ENCODE results near the gene TWIST2.

TWIST2 gene

DNA sequence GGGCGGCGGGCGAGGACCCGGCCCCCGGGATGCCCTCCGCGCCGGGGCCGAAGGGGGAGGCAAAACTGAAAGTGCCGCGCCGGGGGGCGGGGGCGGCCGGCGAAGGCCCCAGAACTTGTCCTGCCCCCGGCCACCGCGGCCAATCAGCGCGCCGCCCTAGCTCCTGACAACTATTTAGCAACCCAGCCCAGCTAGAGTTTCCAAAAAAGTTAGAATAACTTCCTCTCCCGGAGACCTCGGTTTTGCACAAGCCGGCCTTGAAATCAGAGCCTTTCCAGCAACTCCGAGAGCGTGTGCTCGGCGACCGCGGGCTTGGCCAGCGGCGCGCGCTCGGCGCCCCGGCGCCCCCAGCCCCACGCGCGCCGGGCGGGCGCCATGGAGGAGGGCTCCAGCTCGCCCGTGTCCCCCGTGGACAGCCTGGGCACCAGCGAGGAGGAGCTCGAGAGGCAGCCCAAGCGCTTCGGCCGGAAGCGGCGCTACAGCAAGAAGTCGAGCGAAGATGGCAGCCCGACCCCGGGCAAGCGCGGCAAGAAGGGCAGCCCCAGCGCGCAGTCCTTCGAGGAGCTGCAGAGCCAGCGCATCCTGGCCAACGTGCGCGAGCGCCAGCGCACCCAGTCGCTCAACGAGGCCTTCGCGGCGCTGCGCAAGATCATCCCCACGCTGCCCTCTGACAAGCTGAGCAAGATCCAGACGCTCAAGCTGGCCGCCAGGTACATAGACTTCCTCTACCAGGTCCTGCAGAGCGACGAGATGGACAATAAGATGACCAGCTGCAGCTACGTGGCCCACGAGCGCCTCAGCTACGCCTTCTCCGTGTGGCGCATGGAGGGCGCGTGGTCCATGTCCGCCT is at the start of gene TWIST2:
Gene TWIST2, plus strand, starts transcription at position 245 of the 850 bp plus-strand sequence. Its CDS starts 131 bp downstream, at position 376.
- in situ Hi-C loops (cut with HindIII; ENCODE audit: low sequenced_read_pairs), result no loop called here

DNA sequence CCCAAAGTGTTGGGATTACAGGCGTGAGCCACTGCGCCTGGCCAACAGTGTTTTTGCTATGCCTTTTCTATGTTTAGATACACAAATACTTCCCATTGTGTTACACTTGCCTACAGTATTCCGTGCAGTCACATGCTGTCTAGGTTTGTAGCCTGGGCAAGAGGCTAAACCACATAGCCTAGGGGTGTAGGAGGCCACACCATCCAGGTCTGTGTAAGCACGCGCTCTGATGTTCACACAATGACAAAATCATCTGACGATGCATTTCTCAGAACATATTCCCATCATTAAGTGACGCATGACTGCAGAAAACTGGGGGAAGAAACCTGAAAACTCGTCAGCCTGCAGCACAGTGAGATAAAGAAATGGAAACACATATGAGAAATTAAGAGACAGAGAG is 46.1 kb upstream of the TWIST2 start:
- in situ Hi-C loops (cut with HindIII; ENCODE audit: low sequenced_read_pairs), result no loop called here

DNA sequence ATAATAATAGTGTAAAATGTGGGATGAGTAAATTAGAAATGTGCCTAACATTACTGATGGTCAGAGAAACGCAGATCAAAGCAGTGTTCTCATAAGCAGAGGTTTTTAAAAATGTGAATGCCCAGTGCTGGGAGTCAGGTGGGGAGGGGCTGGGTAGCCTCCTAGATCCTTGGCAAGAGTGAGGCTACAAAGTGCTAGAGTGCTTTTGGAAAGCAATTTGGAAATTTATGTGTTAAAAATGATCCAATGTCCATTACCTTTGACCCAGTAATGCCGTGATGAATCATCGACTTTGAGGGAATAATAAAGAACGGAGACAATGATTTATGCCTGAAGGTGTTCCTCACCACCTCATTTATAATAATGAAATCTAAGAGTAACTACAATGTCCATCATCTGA is 44.9 kb upstream of the TWIST2 start:
- in situ Hi-C loops (cut with HindIII; ENCODE audit: low sequenced_read_pairs), result no loop called here

- in situ Hi-C loops (cut with HindIII; ENCODE audit: low sequenced_read_pairs), result no loop called here
These were observed 43.7 kb upstream of the TWIST2 start for GRCh38 chr2:238803996-238804870.

DNA sequence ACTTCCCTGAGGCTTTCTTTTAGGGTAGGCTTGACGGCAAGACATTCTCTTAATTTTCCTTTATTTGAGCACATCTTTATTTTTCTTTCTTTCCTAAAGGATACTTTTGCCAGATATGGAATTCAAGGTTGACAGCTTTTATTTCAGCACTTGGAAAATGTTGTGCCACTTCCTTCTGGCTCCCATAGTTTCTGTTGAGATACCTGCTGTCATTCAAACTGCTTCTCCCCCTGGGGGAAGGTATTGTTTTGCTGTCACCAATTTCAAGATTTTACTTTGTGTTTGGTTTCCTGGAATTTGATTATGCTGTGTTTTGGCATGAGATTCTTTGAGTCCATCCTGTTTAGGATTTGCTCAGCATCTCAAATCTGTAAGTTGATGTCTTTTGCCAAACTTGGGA is 39.1 kb upstream of the TWIST2 start:
- in situ Hi-C loops (cut with HindIII; ENCODE audit: low sequenced_read_pairs), result no loop called here

GRCh38 chr2:238810321-238810720 is 37.6 kb upstream of the TWIST2 start:
- in situ Hi-C loops (cut with HindIII; ENCODE audit: low sequenced_read_pairs), result no loop called here

GRCh38 chr2:238811293-238811692 is 36.6 kb upstream of the TWIST2 start:
- in situ Hi-C loops (cut with HindIII; ENCODE audit: low sequenced_read_pairs), result no loop called here

DNA sequence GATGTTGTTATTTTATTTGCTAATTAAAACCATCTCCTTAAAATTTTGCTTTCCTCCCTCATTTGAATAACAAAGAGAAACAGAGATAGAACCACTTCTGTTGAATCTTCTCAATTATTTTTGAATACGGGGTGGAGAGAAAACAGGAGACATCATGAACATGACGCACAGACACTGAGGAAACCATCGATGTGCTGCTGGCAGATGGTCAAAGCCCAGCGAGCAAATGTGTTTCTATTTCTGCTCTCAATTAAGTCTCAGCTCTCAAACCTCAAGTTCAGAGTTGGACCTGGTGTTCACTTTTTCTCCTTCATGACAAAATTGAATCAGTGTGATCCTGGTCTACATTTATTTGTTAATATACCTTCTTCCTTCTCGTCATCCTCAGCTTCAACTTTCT is 36.1 kb upstream of the TWIST2 start:
- in situ Hi-C loops (cut with HindIII; ENCODE audit: low sequenced_read_pairs), result no loop called here

- in situ Hi-C loops (cut with HindIII; ENCODE audit: low sequenced_read_pairs), result no loop called here
These were observed 34.8 kb upstream of the TWIST2 start for GRCh38 chr2:238813109-238813508.

DNA sequence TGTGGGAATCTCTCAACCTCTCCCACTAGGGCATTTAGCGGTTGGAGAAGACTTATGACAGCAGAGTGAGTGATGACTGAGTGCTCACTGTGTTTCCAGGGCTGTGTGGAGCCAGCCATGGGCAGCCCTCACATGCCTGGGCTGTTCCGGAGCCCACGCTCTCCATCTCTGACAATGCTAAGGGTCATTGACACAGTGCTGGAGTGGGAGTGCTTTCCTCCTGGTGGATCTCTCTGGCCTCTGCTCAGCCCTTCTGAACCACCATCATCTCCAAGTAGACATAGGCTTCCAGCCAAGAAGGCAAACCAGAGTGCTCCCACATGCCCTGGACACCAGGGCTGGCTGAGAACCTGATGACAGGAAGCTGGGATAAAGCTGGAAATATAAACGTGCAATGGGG is 33.1 kb upstream of the TWIST2 start:
- in situ Hi-C loops (cut with HindIII; ENCODE audit: low sequenced_read_pairs), result no loop called here

DNA sequence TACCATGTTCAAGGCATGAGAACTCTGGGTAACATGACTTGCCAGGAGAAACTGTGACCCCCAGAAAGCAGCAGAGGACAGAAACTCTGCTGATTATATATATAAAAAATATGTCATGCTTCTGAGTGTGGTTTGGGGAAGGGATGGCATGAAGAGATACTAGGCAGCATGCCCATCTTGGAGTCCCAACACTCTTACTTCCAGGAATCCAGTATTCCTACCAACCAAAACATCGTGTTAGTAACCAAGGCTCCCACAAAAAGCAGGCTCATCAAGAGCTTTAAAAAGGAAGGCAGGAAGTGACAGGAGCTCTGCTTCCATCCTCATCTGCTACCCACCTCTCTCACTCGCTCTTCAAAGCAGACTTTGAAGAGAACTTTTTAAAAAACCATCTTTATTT is 31.6 kb upstream of the TWIST2 start:
- in situ Hi-C loops (cut with HindIII; ENCODE audit: low sequenced_read_pairs), result no loop called here

GRCh38 chr2:238817382-238817781 is 30.5 kb upstream of the TWIST2 start:
- in situ Hi-C loops (cut with HindIII; ENCODE audit: low sequenced_read_pairs), result no loop called here

DNA sequence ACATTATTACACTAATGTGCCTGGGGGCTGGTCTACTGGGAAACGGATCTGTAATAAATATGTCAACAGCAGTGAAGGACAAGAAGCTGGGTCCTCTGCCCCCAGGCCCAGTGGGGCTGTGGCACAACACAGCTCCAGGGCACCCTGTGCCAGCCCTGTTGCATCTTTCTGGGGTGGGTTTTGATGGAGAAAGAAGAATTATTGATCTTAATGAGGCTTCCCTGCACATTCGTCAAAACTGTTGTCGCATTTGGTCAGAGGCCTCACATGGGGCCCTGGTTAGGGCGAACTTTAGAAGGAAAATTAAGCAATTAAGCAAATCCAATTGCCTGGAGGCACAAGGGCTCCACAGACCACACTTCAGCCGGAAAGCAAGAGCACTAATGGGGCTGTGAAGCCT is 30.0 kb upstream of the TWIST2 start:
- in situ Hi-C loops (cut with HindIII; ENCODE audit: low sequenced_read_pairs), result no loop called here

DNA sequence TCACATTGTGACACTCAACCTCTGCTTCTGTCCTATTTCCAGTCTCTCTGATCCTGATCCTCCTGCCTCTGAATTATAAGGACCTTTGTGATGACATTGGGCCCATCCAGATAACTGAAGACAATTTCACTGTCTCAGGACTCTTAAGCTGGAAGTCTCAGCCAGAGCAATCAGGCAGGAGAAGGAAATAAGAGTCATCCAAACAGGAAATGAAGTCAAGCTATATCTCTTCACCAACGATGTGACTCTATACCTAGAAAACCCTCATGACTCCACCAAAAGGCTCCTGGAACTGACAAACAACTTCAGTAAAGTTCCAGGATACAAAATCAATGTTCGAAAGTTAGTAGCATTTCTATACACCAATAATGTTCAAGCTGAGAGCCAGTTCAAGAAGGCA is 29.3 kb upstream of the TWIST2 start:
- in situ Hi-C loops (cut with HindIII; ENCODE audit: low sequenced_read_pairs), result no loop called here

DNA sequence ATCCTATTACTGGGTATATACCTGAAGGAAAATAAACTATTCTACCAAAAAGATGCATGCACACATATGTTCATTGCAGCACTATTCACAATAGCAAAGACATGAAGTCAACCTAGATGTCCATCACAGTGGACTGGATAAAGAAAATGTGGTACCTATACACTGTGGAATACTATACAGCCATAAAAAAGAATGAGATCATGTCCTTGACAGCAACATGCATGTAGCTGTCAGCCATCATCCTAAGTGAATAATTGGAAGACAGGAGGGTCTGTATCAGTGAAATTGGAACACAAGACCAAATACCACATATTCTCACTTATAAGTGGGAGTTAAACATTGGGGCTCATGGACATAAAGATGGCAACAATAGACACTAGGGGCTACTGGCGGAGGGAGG is 27.7 kb upstream of the TWIST2 start:
- in situ Hi-C loops (cut with HindIII; ENCODE audit: low sequenced_read_pairs), result no loop called here

DNA sequence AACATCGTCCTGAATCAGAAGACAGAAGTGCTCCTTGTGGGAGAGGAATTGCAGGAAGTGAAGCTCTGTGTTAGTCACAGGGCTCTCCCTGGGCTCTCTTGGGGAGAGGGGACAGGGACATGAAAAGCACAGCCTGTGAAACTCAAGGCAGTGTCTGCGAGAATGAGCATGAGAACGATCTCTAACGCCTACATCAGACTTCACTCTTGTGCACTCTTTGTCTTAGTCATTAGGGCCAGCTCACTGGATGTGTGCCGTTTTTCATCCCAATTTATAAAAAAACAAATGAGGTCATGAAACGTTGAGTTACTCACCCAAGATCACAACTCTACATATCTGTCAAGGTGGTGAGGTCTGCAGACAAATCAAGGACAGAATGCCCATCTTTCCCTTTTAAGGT is 27.0 kb upstream of the TWIST2 start:
- in situ Hi-C loops (cut with HindIII; ENCODE audit: low sequenced_read_pairs), result no loop called here

DNA sequence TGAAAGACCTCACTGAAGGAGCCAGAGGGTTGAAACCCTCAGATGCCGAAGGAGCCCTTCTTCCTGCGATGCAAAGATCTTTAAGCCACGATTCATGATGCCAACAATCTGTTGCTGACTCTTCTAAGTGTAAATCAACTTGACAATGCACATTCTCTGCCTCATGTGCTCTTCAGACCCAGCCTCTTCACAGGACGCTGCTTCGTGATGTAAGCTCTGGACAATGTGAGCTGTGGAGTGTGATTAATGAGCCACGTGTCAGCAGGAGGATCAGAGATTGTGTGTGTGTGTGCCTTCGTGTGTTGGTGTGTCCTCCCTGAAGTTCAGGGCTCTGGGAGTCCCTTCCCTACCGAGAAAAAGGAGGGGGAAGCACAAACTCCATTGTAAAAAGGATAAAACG is 26.5 kb upstream of the TWIST2 start:
- in situ Hi-C loops (cut with HindIII; ENCODE audit: low sequenced_read_pairs), result no loop called here

GRCh38 chr2:238821944-238822670 is 25.8 kb upstream of the TWIST2 start:
- in situ Hi-C loops (cut with HindIII; ENCODE audit: low sequenced_read_pairs), result no loop called here

DNA sequence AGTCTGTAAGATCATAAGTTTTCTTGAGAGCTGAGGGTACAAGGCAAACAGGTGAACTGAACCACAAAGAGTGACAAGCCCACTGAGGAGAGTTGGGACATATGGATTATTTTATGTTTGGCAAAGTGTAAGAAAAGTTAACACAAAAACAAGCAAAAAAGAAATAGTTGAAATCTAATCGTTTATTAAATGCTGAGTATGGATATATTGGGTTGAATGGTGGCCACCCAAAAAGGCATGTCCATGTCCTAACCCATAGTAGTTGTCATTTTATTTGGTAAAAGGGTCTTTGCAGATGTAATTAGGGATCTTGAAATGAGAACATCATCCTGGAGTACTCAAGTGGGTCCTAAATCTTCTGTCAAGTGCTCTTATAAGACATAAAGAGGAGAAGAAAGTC is 24.9 kb upstream of the TWIST2 start:
- in situ Hi-C loops (cut with HindIII; ENCODE audit: low sequenced_read_pairs), result no loop called here

GRCh38 chr2:238831177-238831576 is 16.7 kb upstream of the TWIST2 start:
- in situ Hi-C loops (cut with HindIII; ENCODE audit: low sequenced_read_pairs), result no loop called here

GRCh38 chr2:238834982-238835381 is 12.9 kb upstream of the TWIST2 start:
- in situ Hi-C loops (cut with HindIII; ENCODE audit: low sequenced_read_pairs), result no loop called here

Data from DLD1 (cell line).